ENCODE results near the gene PSMA6. TPM values are rescaled to one million over a fixed set of nuclear protein-coding genes. Genes with fewer than 3 reads are reported as not detected.

The PSMA6 gene
- total RNA-seq, 1 experiment from 2014 or later: 302 TPM

DNA sequence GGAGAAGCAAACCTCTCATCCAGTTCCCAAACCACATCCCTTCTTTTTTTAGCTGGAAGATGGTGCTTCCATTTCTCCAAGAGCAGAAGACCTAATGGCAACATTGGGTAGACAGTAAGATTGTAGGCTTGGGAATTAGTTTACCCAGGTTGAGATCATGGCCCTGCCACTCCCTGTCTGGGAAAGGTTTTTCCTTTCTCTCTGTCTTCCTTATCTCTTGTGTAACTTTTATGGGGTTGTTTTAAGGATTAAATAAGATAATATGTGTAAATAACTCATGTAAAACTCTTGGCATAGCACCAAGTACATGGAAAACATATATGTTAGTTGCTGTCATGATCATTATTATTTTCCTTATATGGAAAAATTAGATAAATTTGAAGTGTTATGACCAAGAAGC is 23.2 kb upstream of the PSMA6 start:
- H3K9me3 ChIP-seq: no peaks in the 10 kb centered on the region
- no peak overlapping the region for H3K4me3 ChIP-seq
- H3K27me3 ChIP-seq: no peaks in the 10 kb centered on the region
- DNase-seq: no peak
- no peaks in the 10 kb centered on the region; the same call in 1 of the 2 replicates for H3K36me3 ChIP-seq

DNA sequence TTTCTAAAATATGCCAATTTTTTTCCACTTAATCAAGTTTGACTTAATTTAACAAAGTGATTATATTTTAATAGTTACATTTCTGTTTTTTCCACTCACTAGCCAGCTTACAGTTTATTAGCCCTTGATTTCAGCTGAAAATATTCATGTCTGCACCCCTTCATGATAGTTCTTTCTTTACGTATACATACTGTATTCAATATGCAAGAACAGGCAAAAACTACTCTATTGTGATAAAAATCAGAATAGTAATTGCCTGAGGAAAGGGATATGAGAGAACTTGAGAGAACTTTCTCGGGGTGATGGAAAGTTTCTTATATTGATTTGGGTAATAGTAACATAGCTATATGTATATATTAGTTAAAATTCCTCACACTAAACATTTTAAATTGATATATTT is 17.4 kb upstream of the PSMA6 start:
- Histone ChIP-seq H3K9me3 (no peaks in the 10 kb centered on the region), H3K36me3 (no peaks in the 10 kb centered on the region; the same call in 1 of the 2 replicates), H3K27me3 (no peaks in the 10 kb centered on the region), H3K4me3 (no peak overlapping the region)
- DNase-seq: no peak

DNA sequence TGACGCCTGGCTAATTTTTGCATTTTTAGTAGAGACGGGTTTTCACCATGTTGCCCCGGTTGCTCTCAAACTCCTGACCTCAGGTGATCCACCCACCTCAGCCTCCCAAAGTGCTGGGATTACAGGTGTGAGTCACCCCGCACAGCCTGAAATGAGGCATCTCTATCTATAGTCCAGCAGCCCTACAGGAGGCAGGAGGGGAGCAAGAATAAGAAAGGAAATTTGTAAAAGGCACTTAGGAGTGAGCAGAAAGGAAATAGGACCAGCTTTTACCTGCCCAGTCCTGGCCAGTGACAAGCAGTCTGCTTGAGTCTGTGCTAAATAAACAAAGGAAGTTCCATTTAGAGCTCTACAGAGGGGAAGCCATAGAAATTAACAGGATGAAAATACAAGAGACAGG is 15.0 kb upstream of the PSMA6 start:
- no peak overlapping the region for H3K4me3 ChIP-seq
- H3K36me3 ChIP-seq: no peaks in the 10 kb centered on the region; the same call in 1 of the 2 replicates
- no peaks in the 10 kb centered on the region for H3K27me3 ChIP-seq
- no peaks in the 10 kb centered on the region for H3K9me3 ChIP-seq
- no peak for DNase-seq

DNA sequence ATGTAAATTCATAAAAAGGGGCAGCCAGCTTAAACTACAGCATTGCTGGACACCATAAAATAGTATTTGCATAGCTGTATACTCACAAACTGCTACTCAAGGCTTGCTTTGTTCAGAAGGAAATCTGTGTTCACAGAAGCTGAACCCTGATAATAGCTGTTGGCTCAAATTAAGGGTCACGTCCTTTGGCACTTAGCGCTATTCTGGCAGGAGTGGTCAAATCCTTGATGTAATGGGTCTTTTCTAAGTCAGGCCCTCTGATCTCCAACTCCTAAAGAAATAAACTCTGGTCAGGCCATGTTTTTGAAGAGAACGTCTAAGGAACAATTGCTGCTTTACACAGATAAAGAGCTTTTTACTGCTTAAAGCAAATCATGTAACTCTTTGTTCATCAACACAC is 12.8 kb upstream of the PSMA6 start:
- Histone ChIP-seq H3K9me3 (no peaks in the 10 kb centered on the region), H3K36me3 (no peaks in the 10 kb centered on the region), H3K4me3 (no peak overlapping the region), H3K27me3 (no peaks in the 10 kb centered on the region)
- DNase-seq: no peak

DNA sequence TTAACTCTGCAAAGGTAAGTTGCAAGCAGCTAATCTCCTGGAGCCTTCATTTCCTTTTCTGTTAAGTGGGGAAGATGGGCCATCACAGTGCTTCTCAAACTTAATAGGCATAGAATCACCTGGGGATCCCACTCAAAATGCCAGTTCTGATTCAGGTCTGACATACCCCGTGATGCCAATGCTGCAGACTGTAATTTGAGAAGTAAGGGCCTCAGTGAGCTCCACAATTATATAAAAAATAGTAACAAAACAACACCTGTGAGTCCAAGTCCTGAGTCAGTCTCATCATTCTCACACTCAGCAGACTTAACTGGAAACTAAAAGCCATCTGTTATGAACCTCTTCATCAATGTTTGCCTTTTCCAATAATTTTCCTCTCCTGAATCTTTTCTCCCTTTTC is 10.8 kb upstream of the PSMA6 start:
- Histone ChIP-seq H3K4me3 (no peak overlapping the region), H3K9me3 (no peaks in the 10 kb centered on the region), H3K36me3 (no peaks in the 10 kb centered on the region), H3K27me3 (no peaks in the 10 kb centered on the region)
- DNase-seq: no peak

DNA sequence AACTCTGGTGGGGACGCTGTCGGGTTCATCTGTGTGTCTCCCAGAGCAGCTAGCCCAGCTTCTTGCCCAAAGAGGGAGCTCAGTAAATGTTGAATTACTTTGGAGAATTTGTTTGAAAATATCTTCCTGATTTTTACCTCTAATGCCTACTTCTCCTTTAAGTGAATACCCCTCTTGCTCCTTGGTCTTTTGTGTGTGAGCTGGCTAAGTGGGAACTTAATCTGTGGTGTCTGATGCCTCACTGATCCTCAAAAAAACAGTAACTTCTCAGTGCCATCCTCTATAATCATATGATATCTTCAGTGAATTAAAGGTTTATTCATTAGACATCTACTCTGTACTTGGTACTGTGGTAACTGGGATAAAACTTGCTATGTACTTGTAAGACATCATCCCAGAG is 7.7 kb upstream of the PSMA6 start:
- H3K4me3 ChIP-seq: no peak overlapping the region
- no peaks in the 10 kb centered on the region for H3K36me3 ChIP-seq
- H3K9me3 ChIP-seq: no peaks in the 10 kb centered on the region
- H3K27me3 ChIP-seq: no peaks in the 10 kb centered on the region
- no peak for DNase-seq

DNA sequence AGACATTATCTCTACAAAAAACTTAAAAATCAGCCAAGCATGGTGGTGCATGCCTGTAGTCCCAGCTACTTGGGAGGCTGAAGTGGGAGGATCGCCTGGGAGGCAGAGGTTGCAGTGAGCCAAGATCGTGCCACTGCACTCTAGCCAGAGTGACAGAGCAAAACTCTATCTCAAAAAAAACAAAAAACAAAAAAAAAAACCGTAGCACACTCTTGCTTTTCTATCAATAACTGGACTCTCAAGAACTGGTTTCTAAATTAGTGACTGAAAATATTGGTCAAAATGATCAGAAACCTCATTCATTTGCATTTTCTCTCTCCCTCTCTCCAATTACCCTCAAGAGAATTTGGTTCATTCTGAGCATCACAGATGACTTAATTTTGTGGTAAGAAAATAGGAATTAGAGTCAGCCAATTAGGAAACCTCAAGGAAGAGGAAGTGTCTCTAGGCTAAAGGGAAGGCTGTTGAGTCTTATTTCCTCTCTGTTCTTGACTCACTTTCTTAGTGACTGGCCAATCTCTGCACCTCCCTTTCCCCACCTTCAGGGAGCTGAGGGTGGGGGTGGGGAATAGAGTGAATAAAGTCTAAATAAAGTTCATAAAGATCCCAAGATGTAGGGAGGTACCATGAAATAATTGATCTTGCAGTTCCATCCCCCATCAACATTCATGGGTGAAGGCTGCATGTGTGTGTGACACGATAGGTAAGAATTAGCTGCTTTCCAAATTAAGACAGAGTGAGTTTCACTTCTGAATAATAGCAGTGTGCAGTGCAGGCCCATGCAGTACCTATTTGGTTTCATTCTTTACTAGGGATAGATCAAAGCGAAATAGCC is 6.8 kb upstream of the PSMA6 start:
- Histone ChIP-seq H3K9me3 (no peaks in the 10 kb centered on the region), H3K36me3 (no peaks in the 10 kb centered on the region), H3K27me3 (no peaks in the 10 kb centered on the region), H3K4me3 (no peak overlapping the region)
- DNase-seq: no peak

DNA sequence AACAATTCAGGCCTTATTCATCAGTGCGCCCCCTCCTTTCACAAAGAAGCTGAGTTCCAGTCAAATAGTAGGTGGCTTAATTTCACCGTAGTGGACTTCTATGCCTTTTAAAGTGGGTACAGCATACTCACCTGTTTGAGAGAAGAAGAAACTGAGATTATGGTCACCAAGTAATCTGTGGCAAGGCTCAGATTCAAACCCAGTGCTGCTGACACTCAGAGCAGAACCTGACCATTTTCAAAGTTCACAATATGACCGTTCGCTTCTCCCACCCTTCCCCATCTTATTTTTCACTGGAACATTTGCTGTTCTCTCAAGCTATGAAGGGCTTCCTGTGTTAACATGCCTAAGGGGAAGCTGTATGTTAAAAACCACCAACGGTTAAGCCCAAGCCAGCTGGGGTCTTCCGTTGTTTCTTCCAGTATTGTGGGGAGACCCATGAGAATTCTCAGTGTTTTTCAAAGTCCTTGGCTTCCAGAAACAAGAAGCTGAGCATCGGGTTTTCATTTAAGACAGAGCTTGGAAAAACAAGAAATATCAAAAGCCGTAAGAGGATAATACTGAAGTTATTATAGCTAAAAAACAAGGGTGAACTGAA is 6.1 kb upstream of the PSMA6 start:
- Histone ChIP-seq H3K4me3 (no peak overlapping the region), H3K27me3 (no peaks in the 10 kb centered on the region), H3K36me3 (no peaks in the 10 kb centered on the region), H3K9me3 (no peaks in the 10 kb centered on the region)
- no peak for DNase-seq

DNA sequence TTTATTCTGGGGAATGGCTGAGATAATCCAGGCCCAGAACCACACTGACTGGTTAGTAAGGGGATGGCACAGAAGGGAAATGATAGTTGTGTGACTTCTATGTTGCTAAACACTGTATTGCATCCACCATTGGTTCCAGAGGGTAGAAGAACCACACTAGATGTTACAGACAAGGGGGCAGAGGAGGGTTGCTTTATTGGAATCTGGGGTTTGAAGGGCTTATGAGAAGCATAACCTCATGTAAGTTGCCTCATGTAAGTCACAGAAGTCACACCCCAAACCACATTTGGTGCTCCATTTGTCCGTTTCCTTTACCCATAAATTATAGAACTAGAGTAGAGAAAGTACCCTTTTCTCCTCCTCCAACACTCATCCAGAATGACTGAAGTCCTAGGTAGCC is 5.5 kb upstream of the PSMA6 start:
- no peak for DNase-seq
- Histone ChIP-seq H3K9me3 (no peaks in the 10 kb centered on the region), H3K4me3 (no peak overlapping the region), H3K27me3 (no peaks in the 10 kb centered on the region), H3K36me3 (no peaks in the 10 kb centered on the region)

DNA sequence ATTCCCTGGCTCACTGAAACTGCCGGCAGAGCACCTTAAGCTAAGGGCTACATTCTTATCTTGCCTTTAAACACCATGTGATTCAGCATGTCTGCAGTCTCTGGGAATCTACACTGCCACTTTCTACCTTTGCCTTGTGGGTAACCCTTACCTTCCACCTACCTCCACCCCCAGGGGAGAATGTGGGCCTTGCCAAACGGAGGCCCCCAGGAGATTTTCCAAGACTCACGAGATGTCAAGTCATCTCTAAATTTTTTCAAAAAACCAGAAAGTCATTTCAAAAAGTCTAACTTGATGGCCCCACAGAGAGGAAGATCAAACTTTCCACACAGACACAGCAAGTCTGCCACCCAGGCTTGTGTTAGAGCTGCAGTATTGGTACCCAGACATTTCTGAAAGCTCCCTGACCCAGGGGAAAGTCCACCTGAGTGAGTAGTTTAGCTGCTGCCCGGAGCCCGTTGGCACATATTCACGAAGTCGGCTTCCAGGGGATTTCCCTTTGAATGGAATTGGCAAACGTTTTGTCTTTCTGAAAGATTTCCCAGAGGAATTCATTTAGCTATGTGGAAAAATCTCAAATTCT is 4.7 kb upstream of the PSMA6 start:
- peak; percentile 19 for DNase-seq
- no peaks in the 10 kb centered on the region for H3K9me3 ChIP-seq
- no peaks in the 10 kb centered on the region for H3K36me3 ChIP-seq

DNA sequence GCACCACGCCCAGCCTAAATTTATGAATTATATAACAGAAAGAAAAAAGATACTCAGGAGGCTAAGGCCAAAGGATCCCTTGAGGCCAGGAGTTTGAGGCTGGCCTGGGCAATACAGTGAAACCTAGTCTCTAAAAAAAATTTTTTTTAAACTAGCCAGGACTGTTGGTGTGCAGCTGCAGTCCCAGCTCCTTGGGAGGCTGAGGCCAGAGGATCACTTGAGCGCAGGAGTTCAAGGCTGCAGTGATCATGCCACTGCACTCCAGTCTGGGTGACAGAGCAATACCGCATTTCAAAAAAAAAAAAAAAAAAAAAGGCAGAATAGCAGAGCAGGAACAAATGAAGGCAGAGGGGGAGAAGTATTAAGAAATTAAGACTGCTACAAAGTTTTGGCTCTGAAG is 2.6 kb upstream of the PSMA6 start:
- DNase-seq: no peak

More for the DNA sequence above, 4.7 kb upstream of the PSMA6 start:
- no peak overlapping the region for H3K4me3 ChIP-seq
- H3K27me3 ChIP-seq: no peaks in the 10 kb centered on the region

DNA sequence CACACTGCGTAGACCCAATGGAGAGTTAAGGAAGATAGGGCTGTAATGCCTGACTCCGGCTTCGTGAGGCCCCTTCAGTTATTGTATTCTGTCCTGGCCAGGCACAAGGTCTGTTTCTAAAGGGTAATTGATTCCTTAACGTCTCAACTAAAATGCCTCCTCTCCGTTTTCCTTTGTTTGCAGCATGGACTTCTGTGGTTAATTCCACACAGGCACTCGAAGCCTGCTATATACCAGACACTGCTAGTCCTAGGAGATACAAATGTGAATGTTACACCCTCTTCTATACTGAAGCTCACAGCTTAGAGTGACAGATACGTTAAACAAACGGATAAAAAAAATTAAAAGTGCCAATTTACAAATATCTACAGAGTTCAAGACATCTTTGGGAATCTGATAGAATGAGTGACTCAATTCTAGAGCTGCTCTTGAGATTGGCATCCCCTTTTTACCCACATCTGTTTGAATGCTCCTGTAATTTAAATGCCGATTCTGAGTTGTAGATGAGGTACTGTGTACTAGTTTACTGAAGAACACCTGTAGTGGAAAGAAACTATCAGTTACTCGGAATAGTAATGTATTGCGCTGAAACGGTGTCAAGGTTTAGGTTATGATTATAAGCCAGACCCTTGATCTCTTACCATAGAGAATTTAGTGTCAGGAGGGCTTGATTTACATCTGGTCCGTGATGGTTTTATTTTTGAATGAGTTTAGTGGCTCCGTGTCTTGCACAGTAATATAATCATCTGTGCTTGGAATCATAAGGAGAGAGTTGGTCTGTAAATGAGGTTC is 784 bp downstream of the PSMA6 start:
- Histone ChIP-seq H3K27me3 (no peaks in the 10 kb centered on the region), H3K4me3 (peak overlapping the region; percentile 74), H3K9me3 (no peaks in the 10 kb centered on the region), H3K36me3 (peaks cover 8% of the 10 kb centered on the region)
- no peak for DNase-seq

More for the DNA sequence above, 2.6 kb upstream of the PSMA6 start:
- no peak overlapping the region for H3K4me3 ChIP-seq
- H3K27me3 ChIP-seq: no peaks in the 10 kb centered on the region
- peaks cover 4% of the 10 kb centered on the region for H3K36me3 ChIP-seq
- no peaks in the 10 kb centered on the region for H3K9me3 ChIP-seq

DNA sequence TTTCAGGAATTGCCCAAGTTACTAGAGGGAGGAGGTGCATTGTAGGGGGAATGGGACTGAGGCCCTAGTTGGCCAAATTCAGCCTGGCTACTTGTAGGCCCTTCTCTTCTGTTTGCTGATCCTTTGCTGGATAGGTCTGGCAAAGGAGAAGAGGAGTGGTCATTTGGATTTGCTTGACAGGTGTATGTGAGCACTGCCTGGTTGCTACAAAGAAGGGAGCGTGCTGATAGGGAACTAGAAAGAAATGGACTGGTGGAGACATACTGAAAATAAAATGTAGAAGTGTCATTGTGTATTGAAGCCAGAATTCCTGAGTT is 3.6 kb downstream of the PSMA6 start:
- Histone ChIP-seq H3K4me3 (no peak overlapping the region), H3K9me3 (no peaks in the 10 kb centered on the region), H3K36me3 (peaks cover 8% of the 10 kb centered on the region), H3K27me3 (no peaks in the 10 kb centered on the region)
- DNase-seq: no peak

DNA sequence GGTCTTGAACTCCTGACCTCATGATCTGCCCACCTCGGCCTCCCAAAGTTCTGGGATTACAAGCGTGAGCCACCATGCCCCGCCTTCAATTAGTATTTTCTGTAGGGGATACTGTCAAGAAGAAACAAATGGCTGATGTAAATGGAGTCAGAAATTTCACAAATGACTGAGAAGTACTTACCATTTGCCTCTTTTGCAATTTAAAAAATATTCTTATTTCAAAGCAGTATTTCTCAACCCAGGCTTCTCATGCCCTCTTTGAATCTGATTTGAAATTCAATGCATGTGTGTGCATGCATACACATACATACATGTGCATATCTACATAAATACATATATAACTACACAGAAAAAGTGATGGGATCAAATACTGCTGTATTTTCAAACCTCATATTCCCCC is 4.4 kb downstream of the PSMA6 start:
- DNase-seq: no peak
- no peak overlapping the region for H3K4me3 ChIP-seq
- no peaks in the 10 kb centered on the region for H3K27me3 ChIP-seq
- H3K9me3 ChIP-seq: no peaks in the 10 kb centered on the region
- peaks cover 8% of the 10 kb centered on the region for H3K36me3 ChIP-seq

DNA sequence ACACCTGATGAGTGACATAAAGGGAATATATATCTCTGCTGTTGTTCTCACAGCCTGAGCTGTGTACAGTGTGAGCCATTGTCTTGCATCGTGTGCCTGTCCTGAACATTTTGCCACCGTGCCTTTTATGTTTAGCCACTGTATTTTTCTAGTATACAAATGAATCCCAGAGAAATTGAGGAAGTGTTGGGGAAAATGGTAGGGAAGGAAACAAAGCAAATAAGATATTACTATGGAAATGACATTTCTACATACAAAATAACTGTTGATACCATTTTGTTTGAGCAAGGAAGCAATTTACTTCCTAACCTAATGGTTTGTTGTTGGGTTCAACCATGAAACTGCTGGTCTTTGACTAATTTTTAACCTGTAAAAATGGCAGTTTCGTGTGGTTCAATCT is 5.5 kb downstream of the PSMA6 start:
- Histone ChIP-seq H3K36me3 (peaks cover 8% of the 10 kb centered on the region), H3K4me3 (no peak overlapping the region), H3K9me3 (no peaks in the 10 kb centered on the region), H3K27me3 (no peaks in the 10 kb centered on the region)
- DNase-seq: no peak

DNA sequence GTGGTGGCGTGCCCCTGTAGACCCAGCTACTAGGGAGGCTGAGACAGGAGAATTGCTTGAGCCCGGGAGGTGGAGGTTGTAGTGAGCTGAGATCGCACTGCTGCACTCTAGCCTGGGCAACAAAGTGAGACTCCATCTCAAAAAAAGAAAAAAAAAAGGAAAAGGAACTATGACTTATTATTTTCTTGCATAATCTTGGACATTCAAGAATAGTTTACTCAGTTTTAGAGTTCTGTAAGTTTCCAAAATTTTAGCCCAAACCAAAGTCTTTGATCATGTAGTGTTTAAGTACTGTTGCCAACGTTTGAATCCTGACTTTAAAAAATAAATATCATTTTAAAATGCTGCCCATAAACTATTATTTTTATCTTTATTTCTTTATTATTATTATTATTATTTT is 6.2 kb downstream of the PSMA6 start:
- peaks cover 8% of the 10 kb centered on the region for H3K36me3 ChIP-seq
- H3K27me3 ChIP-seq: no peaks in the 10 kb centered on the region
- H3K4me3 ChIP-seq: no peak overlapping the region
- DNase-seq: no peak
- no peaks in the 10 kb centered on the region for H3K9me3 ChIP-seq

DNA sequence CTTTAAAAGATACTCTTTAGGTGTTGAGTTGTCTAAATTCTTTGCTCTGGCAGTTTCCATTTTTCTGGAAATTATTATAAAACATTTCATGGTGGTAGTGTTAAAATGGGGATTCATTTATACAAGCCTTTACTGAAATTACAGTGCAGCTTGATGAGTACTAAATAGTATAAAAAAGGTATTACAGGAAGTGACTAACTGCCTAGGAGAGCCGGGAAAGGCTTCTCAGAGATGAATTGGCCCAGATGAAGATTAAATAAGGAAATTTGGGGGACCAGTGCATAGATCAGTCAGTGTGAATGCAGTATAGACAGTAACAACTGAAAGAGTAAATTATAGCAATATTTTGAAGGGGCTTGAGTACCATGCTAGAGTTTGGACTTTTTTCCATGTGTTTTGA is 7.5 kb downstream of the PSMA6 start:
- no peak overlapping the region for H3K4me3 ChIP-seq
- peaks cover 3% of the 10 kb centered on the region for H3K36me3 ChIP-seq
- no peaks in the 10 kb centered on the region for H3K27me3 ChIP-seq
- H3K9me3 ChIP-seq: no peaks in the 10 kb centered on the region
- DNase-seq: no peak

Data from MG63 (cell line).